Smooth muscle cell (in vitro differentiated cells): ENCODE data around the gene NIM1K. TPM values are rescaled to one million over a fixed set of nuclear protein-coding genes. Genes with fewer than 3 reads are reported as not detected.

ENCODE experiments used
- DNase-seq: peaks from one replicate; lab custom pipeline; 2025; ENCODE audit not compliant: unreplicated experiment; lab: John Stamatoyannopoulos, UW
- H2AFZ ChIP-seq: fragments of 200-600 bp; sonication (generic); 2 replicates; pipeline ENCODE4 v1.6.0; 2016; ENCODE audit warnings: antibody characterized with exemption, low read depth, mild to moderate bottlenecking
- H3F3A ChIP-seq: fragments of 200-600 bp; sonication (generic); 2 replicates; pipeline ENCODE4 v1.6.0; 2017; ENCODE audit warnings: antibody characterized with exemption, low read depth
- H3K27ac ChIP-seq: fragments of 200-600 bp; sonication (generic); 2 replicates; pipeline ENCODE4 v1.5.1; 2016; ENCODE audit warnings: low read depth, mild to moderate bottlenecking
- H3K27me3 ChIP-seq: fragments of 200-600 bp; sonication (generic); 2 replicates; pipeline ENCODE4 v1.6.1; 2016; ENCODE audit warnings: low read depth, mild to moderate bottlenecking
- H3K36me3 ChIP-seq: fragments of 200-600 bp; sonication (generic); 2 replicates; pipeline ENCODE4 v1.5.1; 2016; ENCODE audit warnings: low read depth
- H3K4me1 ChIP-seq: fragments of 200-600 bp; sonication (generic); 2 replicates; pipeline ENCODE4 v1.5.1; 2016; ENCODE audit warnings: low read depth
- H3K4me2 ChIP-seq: fragments of 200-600 bp; sonication (generic); 2 replicates; pipeline ENCODE4 v1.6.0; 2016; ENCODE audit warnings: mild to moderate bottlenecking
- H3K4me3 ChIP-seq: fragments of 200-600 bp; sonication (generic); 2 replicates; pipeline ENCODE4 v1.5.1; 2016; ENCODE audit warnings: mild to moderate bottlenecking
- H3K79me2 ChIP-seq: fragments of 200-600 bp; sonication (generic); 2 replicates; pipeline ENCODE4 v1.6.0; 2016; ENCODE audit warnings: low read depth, mild to moderate bottlenecking
- H3K9ac ChIP-seq: fragments of 200-600 bp; sonication (generic); 2 replicates; pipeline ENCODE4 v1.6.0; 2016; ENCODE audit warnings: low read depth
- H3K9me3 ChIP-seq: fragments of 200-600 bp; sonication (generic); replicated peaks from 2 replicates; pipeline ENCODE4 v1.5.1; 2016; ENCODE audit warnings: low read depth
- H4K20me1 ChIP-seq: fragments of 200-600 bp; sonication (generic); 2 replicates; pipeline ENCODE4 v1.6.0; 2016; ENCODE audit warnings: low read depth
- CTCF ChIP-seq: fragments of 200-600 bp; sonication (generic); IDR thresholded peaks from 2 replicates; pipeline ENCODE4 v1.5.1; 2017; ENCODE audit warnings: borderline replicate concordance, mild to moderate bottlenecking, antibody characterized with exemption; ENCODE audit not compliant: insufficient read depth, poor library complexity, severe bottlenecking
- WGBS: methylation state at CpG from one replicate; pipeline ENCODE4 v1.1.7; 2016; ENCODE audit warnings: low lambda C conversion rate; 5-methylcytosine and 5-hydroxymethylcytosine counted together
- polyA plus RNA-seq: library from polyadenylated mRNA; unstranded; fragments of >200 nt; fragmentation: Nextera tagmentation; extraction: Ambion mirVana; gene quantifications from 2 replicates; pipeline ENCODE4 v1.2.1, GENCODE V29; 2016
- total RNA-seq: library from RNA; depleted of rRNA; stranded (reverse); fragments of >200 nt; gene quantifications from 2 replicates; pipeline ENCODE4 v1.2.3, GENCODE V29; 2014

NIM1K gene
- total and polyA plus RNA-seq, 2 experiments from 2014 or later = 0.17 to 0.54 TPM

- no peak for DNase-seq
- Histone ChIP-seq H3K79me2 (no peaks in the 10 kb centered on the region), H3K9me3 (no peaks in the 10 kb centered on the region), H3K27me3 (no peaks in the 10 kb centered on the region), H3K4me1 (peaks cover 6% of the 10 kb centered on the region), H3K4me3 (no peak overlapping the region), H3K27ac (no peak overlapping the region), H3F3A (no peaks in the 10 kb centered on the region), H2AFZ (no peak overlapping the region), H3K9ac (no peak overlapping the region), H3K36me3 (no peaks in the 10 kb centered on the region), H4K20me1 (no peaks in the 10 kb centered on the region), H3K4me2 (no peak overlapping the region)
- 85% methylated on average over 4 of the region's 4 CpGs for WGBS
- TF ChIP-seq CTCF = no peak
Observed at GRCh38 chr5:43275391-43275790, 83.4 kb downstream of the NIM1K start.

- Histone ChIP-seq H3F3A (no peaks in the 10 kb centered on the region), H3K4me1 (no peaks in the 10 kb centered on the region)
- 94% methylated on average over 12 of the region's 12 CpGs for WGBS
Observed at GRCh38 chr5:43279548-43280274, 87.7 kb downstream of the NIM1K start.

GRCh38 chr5:43281840-43282658, 90.0 kb downstream of the NIM1K start:
- WGBS = 41% methylated on average over 7 of the region's 7 CpGs
- Histone ChIP-seq H3K4me1 (no peaks in the 10 kb centered on the region), H3K27ac (no peak overlapping the region), H3K79me2 (no peaks in the 10 kb centered on the region), H3K9ac (no peak overlapping the region), H3K9me3 (no peaks in the 10 kb centered on the region), H3F3A (peaks cover 19% of the 10 kb centered on the region), H3K27me3 (no peaks in the 10 kb centered on the region), H3K36me3 (no peaks in the 10 kb centered on the region), H3K4me3 (no peak overlapping the region), H3K4me2 (no peak overlapping the region), H2AFZ (no peak overlapping the region), H4K20me1 (peaks cover 7% of the 10 kb centered on the region)
- no peak for DNase-seq
- no peak for TF ChIP-seq CTCF

More at GRCh38 chr5:43279548-43280274, 87.7 kb downstream of the NIM1K start:
- TF ChIP-seq CTCF = no peak
- DNase-seq = no peak
- Histone ChIP-seq H3K27ac (no peak overlapping the region), H3K27me3 (no peaks in the 10 kb centered on the region), H3K9ac (no peak overlapping the region), H3K4me3 (no peak overlapping the region), H4K20me1 (no peaks in the 10 kb centered on the region), H3K4me2 (no peak overlapping the region), H3K79me2 (no peaks in the 10 kb centered on the region), H2AFZ (no peak overlapping the region), H3K36me3 (no peaks in the 10 kb centered on the region), H3K9me3 (no peaks in the 10 kb centered on the region)
